ENCODE measurements around the gene FFAR4.
A peak's percentile ranks its signal among the peaks of the same experiment; 100 is the strongest.
"Not testable (repeated sequence)": the region's sequence is repeated elsewhere in the genome, so short reads cannot be mapped to it uniquely, and the experiment has no call there.

FFAR4 gene

DNA sequence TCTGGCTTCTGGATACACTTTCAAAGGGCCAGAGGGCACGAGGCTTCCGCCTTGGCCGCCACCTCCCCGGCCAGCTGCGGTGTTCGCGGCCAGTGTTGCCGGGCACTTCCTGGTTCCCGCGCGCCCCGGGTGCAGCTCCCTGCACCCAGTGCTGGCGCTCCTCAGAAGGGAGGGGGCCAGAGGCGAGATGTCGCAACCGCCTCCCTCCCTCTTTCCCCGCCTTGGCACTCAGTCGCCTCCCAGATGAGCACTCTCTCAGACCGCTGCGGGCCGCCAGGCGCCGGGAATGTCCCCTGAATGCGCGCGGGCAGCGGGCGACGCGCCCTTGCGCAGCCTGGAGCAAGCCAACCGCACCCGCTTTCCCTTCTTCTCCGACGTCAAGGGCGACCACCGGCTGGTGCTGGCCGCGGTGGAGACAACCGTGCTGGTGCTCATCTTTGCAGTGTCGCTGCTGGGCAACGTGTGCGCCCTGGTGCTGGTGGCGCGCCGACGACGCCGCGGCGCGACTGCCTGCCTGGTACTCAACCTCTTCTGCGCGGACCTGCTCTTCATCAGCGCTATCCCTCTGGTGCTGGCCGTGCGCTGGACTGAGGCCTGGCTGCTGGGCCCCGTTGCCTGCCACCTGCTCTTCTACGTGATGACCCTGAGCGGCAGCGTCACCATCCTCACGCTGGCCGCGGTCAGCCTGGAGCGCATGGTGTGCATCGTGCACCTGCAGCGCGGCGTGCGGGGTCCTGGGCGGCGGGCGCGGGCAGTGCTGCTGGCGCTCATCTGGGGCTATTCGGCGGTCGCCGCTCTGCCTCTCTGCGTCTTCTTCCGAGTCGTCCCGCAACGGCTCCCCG lies at the start of gene FFAR4:
TSS of gene FFAR4 (plus strand) at position 231 of the 842 bp plus-strand sequence. CDS start at position 287, 56 bp downstream.
- DNase-seq: no peak

DNA sequence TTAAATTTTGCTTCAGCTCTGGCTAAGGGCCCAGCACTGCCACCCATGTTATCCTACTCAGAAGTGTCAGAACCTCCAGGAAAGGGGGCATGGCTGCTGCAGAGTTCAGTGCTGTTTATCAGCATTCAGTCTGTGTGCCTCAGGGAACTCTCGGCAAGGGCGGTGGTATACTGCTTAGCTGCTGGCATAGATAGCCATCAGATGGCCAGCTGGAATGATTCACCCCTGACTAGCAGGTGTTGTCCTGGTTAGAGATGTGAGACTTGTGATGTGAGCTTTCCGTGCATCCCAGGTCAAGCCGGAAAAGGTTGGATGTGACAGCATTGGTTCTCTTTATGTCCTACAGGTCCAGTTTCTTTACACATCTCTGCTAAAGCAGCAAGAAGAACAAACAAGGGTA lies 47.9 kb upstream of the FFAR4 start:
- DNase-seq: no peak

GRCh38 chr10:93535293-93535692 lies 31.2 kb upstream of the FFAR4 start:
- no peak for DNase-seq

- DNase-seq: not testable (repeated sequence)
These were observed 25.6 kb upstream of the FFAR4 start for GRCh38 chr10:93540871-93541270.

DNA sequence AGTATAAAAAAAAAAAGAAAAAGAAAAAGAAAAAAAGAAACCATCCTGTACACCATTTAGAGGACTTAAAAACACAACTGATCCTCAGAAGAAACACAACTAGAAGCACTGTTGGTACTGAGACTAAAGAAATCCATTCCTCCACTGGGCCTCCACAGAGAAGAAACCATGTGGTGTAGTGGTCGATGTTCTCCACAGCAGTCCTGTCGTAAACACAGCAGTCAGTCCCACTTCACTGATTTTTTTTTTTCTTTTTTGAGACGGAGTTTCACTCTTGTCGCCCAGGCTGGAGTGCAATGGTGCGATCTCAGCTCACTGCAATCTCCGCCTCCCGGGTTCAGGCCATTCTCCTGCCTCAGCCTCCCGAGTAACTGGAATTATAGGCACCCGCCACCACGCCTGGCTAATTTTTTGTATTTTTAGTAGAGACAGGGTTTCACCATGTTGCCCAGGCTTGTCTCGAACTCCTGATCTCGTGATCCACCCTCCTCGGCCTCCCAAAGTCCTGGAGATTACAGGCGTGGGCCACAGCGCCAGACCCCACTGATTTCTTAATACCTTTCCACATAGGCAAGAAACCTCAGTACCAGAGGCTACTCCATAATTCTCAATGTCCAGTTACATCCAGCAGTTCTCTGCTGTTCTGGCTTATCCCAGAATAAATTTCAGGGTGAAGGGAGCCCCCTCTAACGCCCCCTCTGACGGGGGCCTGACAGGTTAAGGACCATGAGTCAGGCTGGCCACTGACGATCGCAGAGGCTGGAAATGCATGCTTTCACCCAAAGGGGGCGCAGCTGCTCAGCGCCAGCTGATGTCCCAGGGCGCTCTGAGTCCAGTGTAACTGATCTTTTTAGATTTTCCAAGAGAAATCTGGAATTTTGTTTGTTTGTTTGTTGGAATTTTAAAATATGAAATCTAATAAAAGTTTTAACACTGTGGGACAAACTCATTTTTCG lies 24.8 kb upstream of the FFAR4 start:
- DNase-seq: no peak

DNA sequence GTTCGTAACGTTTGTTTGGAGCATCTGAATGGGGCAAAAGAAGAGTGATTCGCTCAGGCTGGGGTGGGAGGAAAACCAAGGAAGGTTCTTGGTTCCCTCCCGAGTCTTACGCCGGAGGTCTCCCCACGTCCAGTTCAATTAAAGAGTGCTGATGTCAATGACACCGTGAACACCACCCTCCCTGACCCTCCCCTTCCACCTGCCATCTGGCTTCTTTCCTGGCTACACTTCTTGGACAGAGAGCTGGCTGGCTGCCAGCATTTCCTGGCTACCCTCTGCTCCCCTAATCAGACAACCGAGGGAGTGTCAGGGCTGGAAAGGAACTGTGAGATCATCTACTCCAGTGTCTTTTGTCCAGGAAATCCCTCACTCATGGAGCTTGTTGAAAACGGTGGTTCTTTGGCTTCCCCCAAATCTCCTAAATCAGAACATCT lies 24.1 kb upstream of the FFAR4 start:
- peak; percentile 62 for DNase-seq

DNA sequence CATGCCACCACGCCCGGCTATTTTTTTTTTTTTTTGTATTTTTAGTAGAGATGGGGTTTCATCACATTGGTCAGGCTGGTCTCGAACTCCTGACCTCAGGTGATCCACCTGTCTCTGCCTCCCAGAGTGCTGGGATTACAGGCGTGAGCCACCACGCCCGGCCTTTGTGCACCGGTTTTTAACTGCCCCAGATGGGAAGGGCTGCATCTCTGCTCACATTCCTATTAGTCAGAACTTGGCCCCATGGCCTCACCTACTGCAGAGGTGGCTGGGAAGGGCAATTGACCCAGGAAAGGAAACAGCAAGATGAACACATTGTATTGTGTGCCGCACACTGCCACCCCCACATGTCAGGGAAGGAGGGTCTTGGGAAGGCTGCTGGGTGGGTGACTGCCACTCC lies 19.5 kb upstream of the FFAR4 start:
- DNase-seq: not testable (repeated sequence)

GRCh38 chr10:93547522-93547921 lies 18.9 kb upstream of the FFAR4 start:
- no peak for DNase-seq

DNA sequence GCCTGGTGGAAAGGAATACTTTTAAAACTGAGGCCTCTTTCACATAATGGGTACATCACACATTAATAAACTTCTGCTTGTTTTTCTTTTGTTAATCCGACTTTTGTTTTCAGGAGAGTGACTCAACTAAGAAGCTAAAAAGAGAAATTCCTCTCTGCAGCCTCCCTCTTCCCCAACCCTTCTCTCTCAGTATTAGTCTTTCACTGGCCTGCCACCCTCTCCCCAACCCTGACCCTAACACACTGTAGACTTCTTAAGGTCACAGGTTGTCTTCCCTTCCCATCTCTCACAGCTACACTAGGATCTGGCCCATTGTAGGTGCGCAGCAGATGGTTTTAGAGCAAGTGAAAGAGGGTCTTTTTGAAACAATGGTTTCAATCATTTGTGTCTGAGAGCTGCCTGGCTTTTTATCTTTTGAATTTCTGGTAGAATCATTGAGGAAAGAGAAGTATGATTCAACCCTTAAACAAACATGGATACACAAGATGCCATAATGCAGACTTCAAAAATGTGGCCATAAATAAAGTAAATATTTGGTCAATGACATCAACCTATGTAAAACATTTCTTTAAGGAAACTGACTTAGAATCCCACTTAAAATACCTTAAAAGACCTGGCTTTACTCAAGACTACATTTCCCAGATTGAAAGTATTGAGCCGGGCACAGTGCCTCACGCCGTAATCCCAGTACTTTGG lies 17.9 kb upstream of the FFAR4 start:
- no peak for DNase-seq

- no peak for DNase-seq
These were observed 15.9 kb upstream of the FFAR4 start for GRCh38 chr10:93550606-93551005.

- no peak for DNase-seq
These were observed 13.7 kb upstream of the FFAR4 start for GRCh38 chr10:93552780-93553179.

- DNase-seq: no peak
These were observed 12.8 kb upstream of the FFAR4 start for GRCh38 chr10:93553482-93554315.

DNA sequence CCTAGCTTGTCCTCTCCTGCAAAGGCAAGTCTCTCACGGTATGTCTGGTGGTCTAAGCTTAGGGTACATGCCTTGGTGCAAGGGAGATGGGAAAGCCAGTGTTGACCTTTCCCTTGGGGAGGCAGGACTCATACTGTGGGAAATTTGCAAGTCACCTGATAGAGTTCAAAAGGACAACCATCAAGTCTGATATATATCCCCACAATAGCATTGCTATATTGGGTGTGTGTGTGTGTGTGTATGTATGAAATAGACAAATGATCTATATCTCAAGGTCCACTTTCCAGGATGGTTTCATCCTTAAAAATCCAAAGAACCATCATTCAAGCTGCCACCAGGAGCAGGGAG lies 12.2 kb upstream of the FFAR4 start:
- no peak for DNase-seq

- no peak for DNase-seq
These were observed 11.6 kb upstream of the FFAR4 start for GRCh38 chr10:93554760-93555432.

DNA sequence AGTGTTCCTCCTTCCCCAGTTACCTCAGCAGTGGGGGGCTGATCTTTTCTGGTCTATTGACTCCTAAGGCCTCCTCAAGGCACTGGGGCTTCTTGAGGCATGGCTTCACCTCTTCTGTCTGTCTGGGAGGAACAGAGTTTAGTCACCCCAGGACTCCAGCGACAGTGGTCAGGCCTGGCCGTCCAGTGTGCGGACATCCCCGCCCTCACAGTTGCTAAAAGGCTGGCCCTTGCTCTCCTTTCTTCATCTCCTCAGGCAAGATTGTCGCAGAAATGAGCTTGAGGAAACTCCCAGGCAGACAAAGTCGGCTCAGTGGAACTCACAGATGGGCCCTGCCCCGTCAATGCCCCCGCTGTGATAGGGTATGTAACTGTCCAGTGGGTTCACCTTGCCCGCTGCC lies 7.0 kb upstream of the FFAR4 start:
- DNase-seq: no peak

- DNase-seq: no peak
These were observed 5.9 kb upstream of the FFAR4 start for GRCh38 chr10:93560541-93560940.

DNA sequence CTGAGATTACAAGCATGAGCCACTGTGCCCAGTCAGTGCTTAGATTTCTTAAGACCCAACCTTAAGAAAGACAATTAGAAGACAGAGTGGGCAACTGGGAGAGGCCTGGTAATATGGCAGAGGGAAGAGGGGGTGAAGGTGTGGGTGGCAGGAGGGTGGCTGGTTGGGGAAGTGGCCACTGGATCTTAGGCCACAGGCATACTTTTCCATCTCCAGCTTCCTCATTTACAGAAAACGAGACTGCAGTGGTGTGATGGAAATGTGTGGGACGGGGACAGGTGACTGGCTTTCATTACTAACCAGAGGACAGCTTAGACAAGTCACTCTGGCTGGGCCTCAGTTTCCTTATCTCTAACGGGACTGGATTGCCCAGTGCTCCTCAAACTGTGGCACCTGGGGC lies 1.0 kb upstream of the FFAR4 start:
- DNase-seq: no peak

GRCh38 chr10:93567277-93568104 lies 1.0 kb downstream of the FFAR4 start:
- DNase-seq: no peak

DNA sequence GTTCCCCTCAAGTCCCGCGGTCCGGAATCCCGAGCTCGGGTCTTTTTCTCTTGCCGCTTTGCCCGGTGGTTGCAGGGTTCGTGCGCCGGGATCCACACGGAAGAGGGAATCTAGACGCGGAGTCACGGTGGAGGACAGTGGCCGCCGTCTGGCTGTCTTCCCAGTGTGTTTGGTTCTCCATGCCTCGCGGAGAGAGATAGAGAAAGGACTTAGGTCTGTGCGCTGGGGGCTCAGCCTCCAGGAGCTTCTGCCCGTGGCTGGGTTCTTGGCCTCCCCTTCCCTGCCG lies 1.6 kb downstream of the FFAR4 start:
- DNase-seq: no peak

GRCh38 chr10:93570383-93570782 lies 3.9 kb downstream of the FFAR4 start:
- DNase-seq: no peak

- no peak for DNase-seq
These were observed 6.1 kb downstream of the FFAR4 start for GRCh38 chr10:93572606-93573005.
